Mesendoderm (in vitro differentiated cells): ENCODE measurements around the gene UNC119.

ENCODE experiments used
- DNase-seq: peaks from one replicate; pipeline ENCODE4 v3.0.0; 2013
- H2AK5ac ChIP-seq: 2 replicates; pipeline ENCODE4 v1.6.1; 2013; ENCODE audit warnings: low read length, inconsistent platforms
- H2BK120ac ChIP-seq: 2 replicates; pipeline ENCODE4 v1.6.1; 2013; ENCODE audit warnings: low read depth, mild to moderate bottlenecking, low read length, moderate library complexity, mixed read lengths
- H2BK15ac ChIP-seq: replicated peaks from 2 replicates; pipeline ENCODE4 v1.6.1; 2013; ENCODE audit warnings: low read depth, mild to moderate bottlenecking, moderate library complexity
- H2BK5ac ChIP-seq: 2 replicates; pipeline ENCODE4 v1.6.1; 2013; ENCODE audit warnings: low read length, inconsistent platforms
- H3K18ac ChIP-seq: 2 replicates; pipeline ENCODE4 v1.6.1; 2013; ENCODE audit warnings: mild to moderate bottlenecking, low read length, mixed read lengths
- H3K23ac ChIP-seq: one replicate; pipeline ENCODE4 v1.6.1; 2013; ENCODE audit warnings: low read length
- H3K27ac ChIP-seq: 2 replicates; pipeline ENCODE4 v1.5.1; 2013; ENCODE audit warnings: low read depth, mild to moderate bottlenecking, inconsistent platforms, low read length, moderate library complexity
- H3K27me3 ChIP-seq: 2 replicates; pipeline ENCODE4 v1.6.1; 2013; ENCODE audit warnings: low read length, control low read depth, mild to moderate bottlenecking, inconsistent platforms; ENCODE audit not compliant: insufficient read depth, poor library complexity
- H3K36me3 ChIP-seq: 2 replicates; pipeline ENCODE4 v1.6.1; 2013; ENCODE audit warnings: low read length, inconsistent platforms; ENCODE audit not compliant: control insufficient read depth, insufficient read depth
- H3K4ac ChIP-seq: one replicate; pipeline ENCODE4 v1.6.1; 2013; ENCODE audit warnings: low read depth, mild to moderate bottlenecking, low read length, moderate library complexity
- H3K4me1 ChIP-seq: 2 replicates; pipeline ENCODE4 v1.6.1; 2013; ENCODE audit warnings: low read depth, low read length, inconsistent platforms; ENCODE audit not compliant: control insufficient read depth
- H3K4me2 ChIP-seq: 2 replicates; pipeline ENCODE4 v1.6.1; 2013; ENCODE audit warnings: low read length
- H3K4me3 ChIP-seq: 2 replicates; pipeline ENCODE4 v1.5.1; 2013; ENCODE audit warnings: mild to moderate bottlenecking, low read length
- H3K56ac ChIP-seq: one replicate; pipeline ENCODE4 v1.6.1; 2013; ENCODE audit warnings: low read length
- H3K79me1 ChIP-seq: 2 replicates; pipeline ENCODE4 v1.6.1; 2013; ENCODE audit warnings: low read length, inconsistent platforms
- H3K79me2 ChIP-seq: 2 replicates; pipeline ENCODE4 v1.6.1; 2013; ENCODE audit warnings: mild to moderate bottlenecking, low read length; ENCODE audit not compliant: control insufficient read depth, insufficient read depth
- H3K9ac ChIP-seq: 2 replicates; pipeline ENCODE4 v1.6.1; 2013; ENCODE audit warnings: low read length, inconsistent platforms
- H4K5ac ChIP-seq: one replicate; pipeline ENCODE4 v1.6.1; 2013; ENCODE audit warnings: low read length
- H4K8ac ChIP-seq: one replicate; pipeline ENCODE4 v1.6.1; 2013; ENCODE audit warnings: low read depth, mild to moderate bottlenecking, control low read depth, low read length, moderate library complexity
- WGBS: extraction: QIAGEN DNeasy Blood & Tissue Kit; methylation state at CpG from one replicate; pipeline ENCODE4 v1.1.7; 2013; ENCODE audit warnings: low lambda C conversion rate, missing lambda C conversion rate; ENCODE audit not compliant: insufficient coverage; ENCODE audit errors: extremely low coverage; 5-methylcytosine and 5-hydroxymethylcytosine counted together

UNC119 gene

DNA sequence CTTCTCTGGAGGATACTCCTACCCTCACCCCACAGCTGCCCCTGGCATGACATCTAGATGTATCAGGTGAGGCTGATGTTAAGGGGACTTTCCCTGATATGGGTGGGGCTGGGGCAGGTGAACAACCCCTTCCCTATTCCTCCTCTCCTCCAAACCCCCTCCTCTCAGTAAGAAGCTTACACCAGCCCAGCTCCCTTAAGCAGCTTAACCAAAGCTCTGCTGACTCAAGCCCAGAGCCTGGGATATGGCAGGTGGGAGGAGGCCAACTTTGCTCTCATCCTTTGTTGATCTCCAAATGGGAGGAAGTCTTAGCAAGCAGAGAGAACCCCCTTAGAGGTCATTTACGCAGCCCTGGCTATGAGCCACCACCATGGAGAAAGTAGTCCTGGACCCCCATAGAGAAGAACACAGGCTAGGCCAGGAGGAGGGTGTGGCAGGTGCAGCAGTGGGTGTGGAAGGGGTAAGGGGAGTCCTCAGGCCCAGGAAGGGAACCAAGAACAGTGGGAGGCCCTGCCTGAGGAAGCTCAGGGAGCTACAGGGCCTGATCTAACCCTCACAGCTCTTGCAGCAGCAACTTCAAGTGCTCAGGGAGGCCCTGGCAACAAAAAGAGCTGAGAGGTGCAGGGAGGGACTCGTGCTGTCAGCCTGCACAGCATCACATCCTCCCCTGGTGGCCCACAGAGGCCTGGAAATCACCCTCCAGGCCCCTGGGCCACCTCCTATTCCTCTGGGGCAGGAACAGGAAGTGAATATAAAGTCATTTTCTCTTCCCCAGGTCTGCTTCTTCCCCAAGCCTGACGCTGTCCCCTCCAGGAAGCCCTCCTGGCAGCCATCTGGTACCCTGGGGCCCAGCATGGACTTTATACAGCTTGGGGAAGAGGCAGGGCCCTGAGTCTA is 2.9 kb downstream of the UNC119 start:
- Histone ChIP-seq H3K23ac (no peak overlapping the region), H3K4me1 (peaks cover 6% of the 10 kb centered on the region), H3K4ac (no peak overlapping the region), H3K4me2 (no peak overlapping the region), H3K18ac (no peak overlapping the region), H2BK5ac (no peak overlapping the region), H2BK15ac (no peak overlapping the region), H3K27me3 (no peaks in the 10 kb centered on the region), H4K8ac (no peak overlapping the region), H3K4me3 (no peak overlapping the region), H3K9ac (no peak overlapping the region), H3K79me2 (no peaks in the 10 kb centered on the region), H3K79me1 (peaks cover 6% of the 10 kb centered on the region), H3K27ac (no peak overlapping the region), H4K5ac (no peak overlapping the region), H2AK5ac (no peak overlapping the region), H3K56ac (no peak overlapping the region), H2BK120ac (no peak overlapping the region), H3K36me3 (peaks cover 2% of the 10 kb centered on the region)
- WGBS: no CpG with 5 or more reads among the region's 3 CpGs
- no peak for DNase-seq

DNA sequence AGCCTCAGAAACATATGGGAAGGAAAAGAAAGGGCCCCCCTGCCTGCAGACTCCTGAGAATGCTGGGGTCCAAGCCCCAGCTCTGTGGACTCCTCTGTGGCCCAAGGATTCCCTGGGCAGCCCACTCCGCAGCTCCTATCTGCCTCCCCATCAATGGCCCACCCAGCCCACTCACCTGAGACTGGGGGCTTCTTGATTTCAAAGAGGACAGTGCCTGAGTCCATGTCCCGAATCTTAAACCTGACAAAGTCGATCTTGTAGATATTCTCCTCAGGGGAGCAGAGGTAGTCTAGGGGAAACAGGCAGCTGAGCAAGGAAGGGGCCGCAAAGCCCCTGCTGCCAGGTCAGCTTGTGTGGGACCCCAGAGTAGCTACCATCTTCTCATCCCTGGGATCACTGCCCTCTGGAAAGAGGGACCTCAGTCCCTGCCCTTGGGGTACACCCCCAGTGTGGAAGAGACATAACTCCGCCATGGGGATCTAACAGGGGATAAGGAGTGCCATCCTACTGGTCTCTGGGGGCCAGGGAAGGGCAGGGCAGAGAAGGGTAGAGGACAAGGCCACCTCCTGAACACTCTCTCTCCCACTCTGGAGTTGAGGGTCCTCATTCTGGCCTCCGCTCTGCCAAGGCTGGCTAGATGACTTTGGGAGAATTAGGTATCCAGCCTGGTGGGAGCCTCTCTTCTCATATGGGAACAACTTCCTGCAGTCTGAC is 3.9 kb downstream of the UNC119 start:
- Histone ChIP-seq H3K4me1 (peaks cover 6% of the 10 kb centered on the region), H3K79me1 (peaks cover 6% of the 10 kb centered on the region), H4K5ac (no peak overlapping the region), H2BK15ac (no peak overlapping the region), H3K18ac (no peak overlapping the region), H2BK120ac (no peak overlapping the region), H2AK5ac (no peak overlapping the region), H3K9ac (no peak overlapping the region), H3K56ac (no peak overlapping the region), H2BK5ac (no peak overlapping the region), H3K27ac (no peak overlapping the region), H3K4me2 (no peak overlapping the region), H3K4ac (no peak overlapping the region), H3K23ac (no peak overlapping the region), H3K27me3 (no peaks in the 10 kb centered on the region), H3K4me3 (no peak overlapping the region), H4K8ac (no peak overlapping the region), H3K36me3 (no peaks in the 10 kb centered on the region), H3K79me2 (no peaks in the 10 kb centered on the region)
- no CpG with 5 or more reads among the region's 6 CpGs for WGBS
- no peak for DNase-seq

DNA sequence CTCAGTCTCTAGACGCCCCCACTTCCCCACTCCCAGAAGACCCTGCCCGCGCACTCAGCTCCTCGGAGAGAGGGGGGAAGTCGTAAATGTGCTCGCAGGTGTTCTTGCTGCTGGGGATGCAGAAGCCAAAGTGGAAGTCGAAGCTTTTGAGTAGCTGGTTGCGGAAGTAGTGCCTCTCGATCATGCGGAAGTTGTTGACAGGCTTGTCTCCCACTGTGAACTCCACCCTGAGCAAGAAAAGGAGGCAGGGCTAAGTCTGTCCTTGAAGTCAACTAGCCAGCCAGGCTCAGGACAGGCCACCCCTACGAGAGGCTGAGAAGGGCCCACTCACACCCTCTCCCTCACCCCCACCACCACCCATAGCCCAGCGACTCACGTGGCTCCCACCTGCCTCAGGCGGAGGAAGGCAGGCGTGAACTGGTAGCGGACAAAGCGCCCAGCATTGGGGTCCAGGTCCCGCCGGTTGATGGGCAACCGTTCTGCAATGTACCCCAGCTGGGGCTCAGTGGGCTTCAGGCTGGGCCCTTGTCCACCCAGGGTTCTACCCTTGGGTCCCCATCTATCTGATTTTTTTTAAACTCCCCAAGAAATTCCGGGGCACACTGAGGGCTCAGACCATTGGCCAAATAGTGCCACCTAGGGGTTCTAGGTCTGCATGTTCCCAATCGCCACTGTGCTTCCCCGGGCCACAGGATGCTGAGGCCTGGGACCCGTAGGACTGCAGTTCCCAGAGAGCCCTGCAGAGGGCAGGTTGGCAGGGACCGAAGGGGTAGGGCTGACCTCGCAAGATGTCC is 4.6 kb downstream of the UNC119 start:
- H3K79me2 ChIP-seq: no peaks in the 10 kb centered on the region
- H3K36me3 ChIP-seq: no peaks in the 10 kb centered on the region

DNA sequence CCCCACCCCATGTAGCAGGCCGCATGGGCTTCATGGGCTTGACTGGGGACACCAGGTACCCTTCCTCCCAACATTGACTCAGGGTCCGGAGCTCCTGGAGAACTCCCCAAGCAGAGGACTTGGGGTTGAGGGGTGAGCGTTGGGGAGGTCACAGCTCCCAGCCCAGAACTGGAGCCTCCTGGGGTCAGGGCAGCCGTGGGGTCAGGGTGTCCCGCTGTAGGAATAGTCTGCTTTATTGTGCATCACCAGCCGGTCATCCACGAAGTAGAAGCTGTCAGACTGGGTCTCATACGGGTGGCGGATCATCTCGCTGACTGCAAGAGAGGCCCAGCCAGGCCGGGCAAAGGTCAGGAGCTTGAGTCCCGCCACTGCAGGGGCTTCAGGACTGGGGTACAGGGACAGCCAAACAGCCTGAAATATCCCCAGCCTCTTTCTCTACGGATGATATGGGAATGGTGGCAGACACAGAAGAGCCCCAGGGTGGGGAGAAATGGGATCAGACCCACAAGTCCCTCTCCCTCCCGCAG is 5.3 kb downstream of the UNC119 start:
- no peak overlapping the region for H3K56ac ChIP-seq
- H3K79me2 ChIP-seq: no peaks in the 10 kb centered on the region
- WGBS: no CpG with 5 or more reads among the region's 14 CpGs
- no peak overlapping the region for H3K18ac ChIP-seq
- no peak overlapping the region for H2BK5ac ChIP-seq
- H3K4me1 ChIP-seq: peaks cover 4% of the 10 kb centered on the region
- no peak overlapping the region for H3K23ac ChIP-seq
- no peaks in the 10 kb centered on the region for H3K27me3 ChIP-seq
- H4K5ac ChIP-seq: no peak overlapping the region
- no peak overlapping the region for H3K4me2 ChIP-seq
- no peak overlapping the region for H3K9ac ChIP-seq
- no peaks in the 10 kb centered on the region for H3K36me3 ChIP-seq
- DNase-seq: no peak
- no peak overlapping the region for H2BK120ac ChIP-seq
- H4K8ac ChIP-seq: no peak overlapping the region
- no peak overlapping the region for H3K27ac ChIP-seq
- no peak overlapping the region for H3K4me3 ChIP-seq
- H3K4ac ChIP-seq: no peak overlapping the region
- no peak overlapping the region for H2BK15ac ChIP-seq
- peaks cover 6% of the 10 kb centered on the region for H3K79me1 ChIP-seq
- H2AK5ac ChIP-seq: no peak overlapping the region

More for the DNA sequence above, 4.6 kb downstream of the UNC119 start:
- WGBS: no CpG with 5 or more reads among the region's 26 CpGs
- Histone ChIP-seq H3K27me3 (no peaks in the 10 kb centered on the region), H3K27ac (no peak overlapping the region), H3K4me2 (no peak overlapping the region), H2BK15ac (no peak overlapping the region), H3K79me1 (peaks cover 6% of the 10 kb centered on the region), H2AK5ac (no peak overlapping the region), H2BK120ac (no peak overlapping the region), H3K4ac (no peak overlapping the region), H2BK5ac (no peak overlapping the region), H3K9ac (no peak overlapping the region), H3K23ac (no peak overlapping the region), H3K4me1 (peaks cover 6% of the 10 kb centered on the region), H3K56ac (peak overlapping the region; percentile 20), H4K5ac (no peak overlapping the region), H3K18ac (no peak overlapping the region), H4K8ac (no peak overlapping the region), H3K4me3 (no peak overlapping the region)
- peak; percentile 84 for DNase-seq

DNA sequence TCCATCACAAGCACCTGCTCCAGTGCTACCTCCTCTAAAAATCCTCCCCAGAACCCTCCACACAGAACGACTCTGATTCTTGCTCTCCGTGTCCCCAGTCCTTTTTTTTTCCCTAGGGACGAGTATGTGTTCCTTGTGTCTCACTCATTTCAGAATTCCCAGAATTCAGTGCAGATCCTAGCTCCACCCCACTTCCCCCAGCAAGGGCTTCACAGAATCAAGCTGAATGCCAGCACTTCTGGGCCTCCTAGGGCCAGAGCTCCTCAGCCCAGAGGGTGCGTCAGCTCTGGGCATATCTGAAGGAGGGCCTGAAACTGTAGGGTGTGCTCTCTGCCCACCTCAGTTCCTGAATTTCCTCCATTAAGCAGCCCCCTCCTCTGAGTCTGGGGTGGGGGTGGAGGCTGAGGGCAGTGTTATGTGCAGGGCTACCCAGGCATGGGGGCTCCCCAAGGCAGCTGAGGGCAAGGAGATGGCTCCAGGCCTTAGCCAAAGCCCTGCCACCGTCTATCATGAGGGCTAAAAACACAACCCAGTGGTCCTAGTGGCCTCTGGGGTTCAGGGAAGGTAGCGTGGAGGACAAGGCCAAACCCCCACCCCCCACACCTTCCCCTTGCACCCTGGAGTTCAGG is 6.5 kb downstream of the UNC119 start:
- Histone ChIP-seq H4K8ac (no peak overlapping the region), H3K4me1 (no peaks in the 10 kb centered on the region), H3K56ac (no peak overlapping the region), H2AK5ac (no peak overlapping the region), H3K4me3 (no peak overlapping the region), H3K79me2 (no peaks in the 10 kb centered on the region), H2BK120ac (no peak overlapping the region), H3K4ac (no peak overlapping the region), H3K36me3 (no peaks in the 10 kb centered on the region), H3K27ac (no peak overlapping the region), H3K4me2 (no peak overlapping the region), H3K79me1 (no peaks in the 10 kb centered on the region), H3K23ac (no peak overlapping the region), H4K5ac (no peak overlapping the region), H3K9ac (no peak overlapping the region), H3K27me3 (no peaks in the 10 kb centered on the region), H3K18ac (no peak overlapping the region), H2BK15ac (no peak overlapping the region), H2BK5ac (no peak overlapping the region)
- WGBS: no CpG with 5 or more reads among the region's 6 CpGs
- DNase-seq: no peak
